Muscle of back (tissue), 11 donors: ENCODE results near the gene GRIA1. TPM values are rescaled to one million over a fixed set of nuclear protein-coding genes. Genes with fewer than 3 reads are reported as not detected.

Experiments used
- DNase-seq, 3 donors: peaks; one replicate each; pipeline versions ENCODE4 v3.0.0 to v3.0.0-alpha.2; 2013
- polyA plus RNA-seq, 10 donors: library from polyadenylated mRNA; unstranded; fragments of 120-200 nt; gene quantifications; one replicate each; pipeline ENCODE4 v1.2.1, GENCODE V29; 2013; ENCODE audit not compliant: insufficient read length in 10 of 10

GRIA1 gene
- polyA plus RNA-seq, 10 donors: 0.65 to 1.9 (median 0.86) TPM

DNA sequence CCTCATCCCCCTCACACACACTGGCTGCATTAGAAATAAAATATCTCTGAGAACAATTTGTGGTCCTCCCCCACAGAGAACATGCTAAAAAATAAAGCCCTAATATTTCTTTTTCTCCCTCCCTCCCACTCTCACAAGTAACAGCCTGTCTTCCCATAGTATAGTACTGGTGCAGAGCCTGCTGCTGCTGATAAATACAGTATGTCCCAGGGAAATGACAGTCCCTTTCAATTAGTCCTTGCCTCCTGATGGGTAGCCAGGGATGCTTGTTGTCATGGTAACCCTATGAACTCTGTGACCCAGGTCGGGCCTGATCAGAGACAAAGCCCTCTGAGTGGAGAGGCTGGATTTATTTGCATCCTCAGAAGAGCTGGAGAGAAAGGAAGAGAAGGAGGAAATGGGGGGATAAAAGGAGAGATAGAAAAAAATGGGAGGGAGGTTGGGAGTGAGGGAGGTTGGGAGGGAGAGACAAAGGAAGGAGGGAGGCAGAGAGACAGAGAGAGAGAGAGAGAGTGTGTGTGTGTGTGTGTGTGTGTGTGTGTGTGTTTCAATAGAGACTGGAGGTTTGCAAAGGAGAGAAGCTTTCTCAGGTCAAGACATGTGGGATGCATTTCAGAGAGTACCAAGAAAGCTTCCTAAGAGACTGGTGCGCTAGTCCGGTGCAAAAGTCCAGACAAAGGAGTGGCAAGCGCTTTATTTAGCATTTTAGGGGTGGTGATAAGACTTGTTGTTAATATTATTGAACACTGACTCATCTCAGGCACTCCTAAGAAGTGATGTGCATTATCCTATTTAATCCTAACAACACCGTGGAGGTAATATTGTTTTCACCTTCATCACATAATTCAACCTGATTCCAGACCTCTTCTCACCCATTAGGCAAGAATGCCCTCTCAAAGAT, 287.5 kb downstream of the GRIA1 start:
- no peak for DNase-seq

DNA sequence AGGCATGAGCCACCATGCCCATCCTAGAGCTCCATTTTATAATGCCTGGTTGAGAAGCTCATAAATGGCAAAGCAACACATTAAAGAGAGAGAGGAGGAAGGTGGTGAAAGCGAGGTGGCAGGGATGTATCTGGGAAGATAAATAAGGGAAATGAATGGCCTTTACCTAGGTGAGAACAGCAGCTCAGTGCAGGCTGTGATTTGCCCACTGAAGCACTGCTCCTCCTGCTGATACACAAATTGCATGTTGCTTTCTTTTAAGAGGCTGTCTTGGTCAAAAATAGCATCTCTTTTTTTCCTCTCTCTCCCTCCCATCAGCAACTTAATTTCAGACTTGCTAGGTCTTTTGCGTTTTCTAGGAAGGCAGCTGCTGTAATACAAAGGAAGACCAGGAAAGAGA, 289.4 kb downstream of the GRIA1 start:
- no peak for DNase-seq

DNA sequence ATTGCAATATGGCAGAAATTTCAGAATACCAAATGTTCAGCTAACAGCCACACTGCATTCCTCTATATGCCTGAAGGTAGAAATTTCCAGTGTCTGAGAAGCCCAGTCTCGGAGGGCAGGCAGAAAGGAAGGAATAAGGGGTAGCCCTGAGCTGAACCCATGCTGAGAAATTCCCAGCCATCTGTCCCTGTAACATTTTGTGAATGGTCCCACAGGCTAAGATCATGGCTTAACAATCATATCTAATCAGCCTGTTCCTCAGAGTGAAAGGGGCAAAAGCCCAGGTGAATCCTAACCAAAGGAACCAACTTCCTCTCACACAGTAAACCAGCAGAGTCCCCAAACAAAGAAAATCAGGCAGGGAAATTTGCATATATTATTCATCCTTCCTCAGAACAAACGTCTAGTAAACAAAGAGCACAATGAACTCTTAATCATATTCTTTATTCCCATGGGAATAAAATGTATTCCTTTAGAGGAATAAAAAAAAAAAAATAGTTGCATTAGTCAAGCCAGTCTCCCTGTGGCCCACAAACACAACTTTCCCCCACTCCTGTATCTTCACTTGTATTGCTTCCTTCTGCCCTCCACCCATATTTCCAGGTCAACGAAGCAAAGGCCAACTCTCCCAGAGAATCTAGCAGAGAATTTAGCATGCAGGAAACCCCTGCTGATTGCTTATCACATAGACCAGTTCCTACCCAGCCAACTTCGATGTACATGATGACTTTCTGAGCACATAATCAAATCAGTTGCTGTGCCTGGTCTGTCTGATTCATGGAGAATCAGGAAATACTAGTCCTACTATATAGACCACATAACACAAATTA, 290.6 kb downstream of the GRIA1 start:
- no peak for DNase-seq

DNA sequence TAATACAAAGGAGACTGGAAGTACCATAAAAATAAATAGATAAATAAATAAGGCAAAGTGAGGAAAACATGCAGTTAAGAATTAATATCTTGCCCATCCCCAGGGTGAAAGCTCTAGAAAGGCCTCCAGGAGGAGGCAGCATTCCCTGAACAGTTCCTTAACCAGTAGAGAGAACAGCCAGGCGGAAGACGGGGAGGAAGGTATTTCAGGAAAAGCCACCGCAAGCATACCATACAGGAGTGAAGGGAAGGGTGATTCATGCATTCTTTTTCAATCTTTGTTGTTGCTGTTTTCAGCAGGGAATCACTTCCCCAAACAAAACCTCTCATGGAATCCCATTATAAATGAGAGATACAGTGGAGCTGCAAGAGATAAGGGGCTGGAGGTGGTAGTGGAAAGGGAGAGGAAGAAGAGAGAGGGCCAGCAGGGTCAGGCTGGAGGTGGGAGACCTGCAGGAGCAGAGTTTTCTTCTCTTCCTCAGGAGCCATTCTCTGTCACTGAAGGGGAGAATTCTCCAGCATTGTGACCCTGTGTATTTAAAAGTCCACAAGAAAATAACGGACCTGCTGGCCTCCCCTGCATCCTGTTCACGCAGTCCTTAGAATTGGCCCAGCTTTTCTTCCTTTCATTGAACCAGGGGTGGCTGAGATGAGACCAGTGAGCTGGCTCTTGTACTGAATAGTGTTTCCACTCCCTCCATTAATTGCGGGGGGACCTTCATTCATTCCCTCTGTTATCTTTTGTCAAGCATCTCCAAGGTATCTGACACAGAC, 292.3 kb downstream of the GRIA1 start:
- DNase-seq: peak in 1 of 3 donors; percentile 27

DNA sequence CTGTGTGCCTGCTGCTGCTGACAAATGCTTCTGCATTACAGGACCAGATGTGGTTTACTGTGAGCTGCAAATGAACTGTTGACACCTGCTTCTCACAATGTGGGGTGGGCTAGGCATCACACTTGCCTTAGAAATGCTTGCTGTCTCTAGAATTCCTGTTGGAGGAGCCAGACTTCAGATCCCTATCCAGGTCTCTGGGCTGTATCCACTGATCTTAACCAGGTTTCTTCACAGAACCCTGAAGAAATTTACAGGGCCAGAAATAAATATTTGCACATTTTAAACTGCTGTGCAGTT, 292.8 kb downstream of the GRIA1 start:
- DNase-seq: no peak

DNA sequence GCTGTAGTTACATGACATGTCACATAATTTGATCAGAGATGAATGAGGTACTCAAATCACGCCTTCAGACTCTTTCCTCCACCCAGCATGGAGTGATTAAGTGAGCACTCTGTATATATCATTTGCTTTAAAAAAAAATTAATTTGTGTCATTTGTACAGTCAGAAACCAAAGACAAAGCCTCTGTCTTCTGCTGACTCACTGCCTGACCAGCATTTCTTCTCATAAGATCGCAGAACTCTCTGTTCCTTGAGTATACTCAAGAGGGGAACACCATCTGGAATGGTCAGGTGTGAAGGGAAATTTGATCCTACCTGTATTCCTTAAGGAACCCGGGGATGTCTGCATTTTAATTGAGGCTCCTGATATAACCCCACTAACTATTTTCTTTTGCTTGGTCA, 293.8 kb downstream of the GRIA1 start:
- no peak for DNase-seq

DNA sequence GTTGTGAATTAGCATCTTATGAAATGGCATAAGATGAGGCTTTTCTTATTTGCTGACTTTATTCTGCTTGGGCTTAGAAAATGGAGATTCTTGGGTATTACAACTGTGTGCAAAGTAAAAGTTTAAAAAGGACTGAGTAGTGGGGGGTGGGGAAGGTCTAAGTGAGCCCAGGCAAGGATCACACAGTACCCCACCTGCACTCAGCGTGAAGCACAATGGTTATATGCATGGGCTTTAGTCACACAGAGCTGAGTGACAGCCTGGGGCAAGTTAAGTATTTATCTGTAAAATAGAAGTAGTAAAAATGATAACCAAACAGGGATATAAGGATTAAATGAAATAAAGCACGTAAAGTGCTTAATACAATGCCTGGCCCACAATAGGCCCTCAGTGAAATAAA, 300.9 kb downstream of the GRIA1 start:
- no peak for DNase-seq

DNA sequence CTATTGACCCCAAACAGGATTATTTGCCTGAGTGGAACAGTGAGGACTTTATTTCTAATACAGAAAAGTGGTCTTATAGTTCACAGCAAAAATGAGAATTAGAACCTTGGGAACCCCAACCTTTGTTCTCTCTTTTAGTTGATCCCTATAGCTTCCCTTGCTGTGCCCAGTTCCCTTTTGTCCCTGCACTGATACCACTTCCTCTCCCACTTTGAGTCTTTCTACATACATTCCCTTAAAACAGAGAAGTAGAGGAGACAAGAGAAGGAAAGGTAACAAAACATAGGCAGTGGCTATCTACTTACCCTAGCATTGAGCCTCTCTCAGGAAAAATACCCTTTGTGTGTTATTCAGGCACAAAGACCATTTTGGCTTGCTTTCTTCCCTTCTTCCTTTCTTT, 301.8 kb downstream of the GRIA1 start:
- no peak for DNase-seq

DNA sequence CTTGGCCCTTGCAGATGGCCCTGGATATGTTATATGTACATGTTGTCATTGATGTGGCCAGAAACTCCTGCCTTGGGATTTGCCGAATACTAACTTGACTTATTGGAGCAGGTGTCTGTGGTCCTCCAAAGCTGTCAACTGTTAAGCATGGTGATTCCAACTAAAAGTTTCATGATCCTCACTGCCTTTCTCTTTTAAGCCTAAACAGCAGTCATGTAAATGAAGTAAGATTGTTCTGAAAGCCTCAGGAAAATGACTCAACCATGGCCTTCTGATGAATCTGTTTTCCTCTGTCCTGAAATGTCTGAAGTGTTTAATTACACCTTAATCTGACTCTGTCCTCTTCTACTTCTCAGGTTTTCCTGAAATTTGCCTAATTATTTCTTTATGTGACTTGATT, 303.2 kb downstream of the GRIA1 start:
- DNase-seq: no peak

DNA sequence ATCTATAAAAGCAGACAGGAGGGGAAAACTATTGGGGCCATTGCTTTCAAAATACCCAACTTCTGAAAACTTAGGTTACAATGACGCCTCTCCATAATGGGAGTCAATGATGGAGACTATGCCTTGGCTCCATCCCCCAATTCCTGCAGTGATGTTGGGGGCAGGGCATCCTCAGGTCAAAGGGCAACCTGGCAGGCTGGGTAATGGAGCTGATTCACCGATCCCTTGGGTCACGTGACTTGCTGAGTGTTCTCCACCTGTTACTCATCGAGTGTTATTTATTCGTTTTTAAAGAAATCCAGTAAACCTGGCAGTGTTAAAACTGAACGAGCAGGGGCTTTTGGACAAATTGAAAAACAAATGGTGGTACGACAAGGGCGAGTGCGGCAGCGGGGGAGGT, 303.9 kb downstream of the GRIA1 start:
- DNase-seq: no peak

DNA sequence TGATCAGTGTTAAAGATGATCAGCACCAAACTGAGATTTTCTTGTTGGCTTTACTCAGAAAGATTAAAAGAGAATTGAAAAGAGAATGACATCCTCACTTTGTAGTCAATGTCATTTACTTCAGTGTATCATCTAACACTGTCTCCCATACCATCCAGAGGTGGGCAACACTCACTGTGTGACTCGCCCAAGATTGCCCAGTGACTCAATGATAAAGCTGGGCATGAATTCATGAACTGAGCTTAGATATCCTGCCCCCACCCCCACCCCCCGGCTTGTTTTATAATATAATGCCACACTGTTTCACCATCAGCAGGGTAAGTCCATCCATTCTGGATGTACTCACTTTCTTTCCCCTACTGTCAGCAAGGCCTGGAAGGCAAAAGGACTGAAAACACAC, 306.1 kb downstream of the GRIA1 start:
- no peak for DNase-seq

DNA sequence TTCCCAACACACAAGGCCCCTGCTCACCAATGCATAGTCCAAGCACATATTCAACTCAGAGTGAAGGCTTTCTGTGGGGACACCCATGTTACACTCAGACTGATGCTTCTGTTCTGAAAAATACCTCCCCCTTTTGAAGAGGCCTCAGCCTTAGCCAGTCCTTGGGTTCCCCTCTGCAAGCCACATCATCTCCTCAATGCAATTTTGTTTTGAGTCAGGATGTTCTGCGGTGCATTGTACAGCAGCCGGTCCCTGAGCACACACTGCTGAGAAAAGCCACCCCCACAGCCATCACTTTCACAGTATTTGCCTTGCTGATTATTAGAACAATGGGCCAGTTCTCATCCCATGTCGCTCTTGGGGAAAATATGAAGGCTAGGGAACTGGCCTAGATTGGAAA, 307.0 kb downstream of the GRIA1 start:
- DNase-seq: no peak

DNA sequence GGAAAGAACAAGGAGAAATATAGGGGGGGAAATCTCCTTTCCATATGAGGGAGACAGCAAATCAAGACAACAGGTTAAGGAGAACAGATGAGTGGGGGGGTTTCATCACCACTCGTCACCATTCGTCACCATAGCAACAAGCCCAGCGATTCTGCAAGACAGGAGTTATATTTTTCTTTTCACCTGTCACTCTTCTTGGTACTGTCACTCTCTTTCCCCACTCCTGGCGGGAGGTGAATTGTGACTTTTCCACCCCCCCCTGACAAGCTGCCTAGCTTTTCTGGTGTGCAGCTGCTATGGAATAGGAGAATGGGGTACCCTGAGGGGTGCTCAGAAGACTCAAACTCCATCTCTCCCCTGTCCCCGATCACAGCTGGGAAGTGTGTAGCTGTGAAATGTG, 308.4 kb downstream of the GRIA1 start:
- DNase-seq: no peak

DNA sequence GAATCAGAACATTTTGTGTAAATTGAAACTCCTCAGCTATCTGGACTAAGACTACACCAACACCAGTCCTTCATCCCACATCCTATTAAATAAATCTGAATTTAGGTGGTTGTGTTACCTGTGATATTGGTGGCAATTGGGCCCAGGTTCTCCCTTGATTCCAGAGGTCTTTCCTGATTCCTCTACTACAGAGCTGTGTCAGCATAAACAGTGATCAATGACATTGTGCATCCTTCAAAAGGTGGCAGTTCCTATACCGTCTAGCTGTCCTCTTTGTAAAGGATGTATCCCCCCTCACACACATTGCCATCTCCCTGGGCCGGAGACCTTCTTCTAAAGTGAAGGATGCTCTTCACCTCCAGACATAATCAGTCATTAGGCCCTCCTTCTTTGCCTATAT, 309.0 kb downstream of the GRIA1 start:
- DNase-seq: no peak

DNA sequence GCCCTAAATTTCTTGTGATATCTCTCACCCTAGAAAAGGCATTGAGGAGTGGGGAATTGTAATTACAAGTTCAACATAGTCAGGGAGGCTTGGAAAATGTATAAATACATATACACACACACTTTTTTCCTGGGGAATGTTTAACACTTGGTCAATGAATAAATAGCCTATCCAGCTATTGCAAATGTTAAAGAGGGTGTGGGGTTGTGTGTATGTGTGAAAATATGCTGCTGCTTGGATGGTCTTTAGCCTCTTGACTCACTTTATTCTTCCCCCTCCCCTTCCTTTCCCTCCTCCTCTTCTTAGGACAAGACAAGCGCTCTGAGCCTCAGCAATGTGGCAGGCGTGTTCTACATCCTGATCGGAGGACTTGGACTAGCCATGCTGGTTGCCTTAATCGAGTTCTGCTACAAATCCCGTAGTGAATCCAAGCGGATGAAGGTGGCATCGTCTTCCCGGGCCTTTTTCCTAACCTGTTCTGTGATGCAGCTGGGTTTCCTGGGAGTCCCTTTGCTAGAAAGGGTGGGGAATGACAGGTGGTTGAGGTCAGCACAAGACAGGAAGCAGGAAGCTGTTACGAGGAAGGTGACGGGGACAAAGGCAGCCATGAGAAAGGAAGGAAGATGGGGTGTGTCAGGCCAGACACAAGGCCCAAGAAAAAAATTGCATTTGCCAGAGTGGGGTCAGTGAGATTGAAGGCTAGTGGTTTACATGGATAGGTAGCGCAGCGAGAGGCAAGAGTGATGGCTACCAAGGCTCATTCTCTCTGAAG, 311.8 kb downstream of the GRIA1 start:
- no peak for DNase-seq

DNA sequence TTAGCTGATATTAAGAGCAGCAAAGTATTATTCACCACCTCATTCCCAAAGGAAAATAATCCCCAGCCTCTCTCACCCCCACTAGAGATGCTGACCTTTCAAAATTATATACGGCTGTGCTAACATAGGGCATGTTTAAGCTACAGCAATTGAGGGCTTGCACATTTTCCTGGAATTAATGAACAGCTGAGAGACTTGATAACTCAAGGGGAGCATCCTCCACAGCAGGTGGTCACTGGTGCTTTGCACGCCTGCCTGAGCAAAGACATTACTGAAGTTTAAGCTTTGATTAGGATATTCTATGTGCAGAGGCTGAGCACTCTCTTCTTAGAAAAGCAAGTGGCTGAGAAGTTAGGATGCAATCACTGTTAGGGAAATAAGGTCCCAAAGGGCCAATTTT, 317.3 kb downstream of the GRIA1 start:
- DNase-seq: no peak

DNA sequence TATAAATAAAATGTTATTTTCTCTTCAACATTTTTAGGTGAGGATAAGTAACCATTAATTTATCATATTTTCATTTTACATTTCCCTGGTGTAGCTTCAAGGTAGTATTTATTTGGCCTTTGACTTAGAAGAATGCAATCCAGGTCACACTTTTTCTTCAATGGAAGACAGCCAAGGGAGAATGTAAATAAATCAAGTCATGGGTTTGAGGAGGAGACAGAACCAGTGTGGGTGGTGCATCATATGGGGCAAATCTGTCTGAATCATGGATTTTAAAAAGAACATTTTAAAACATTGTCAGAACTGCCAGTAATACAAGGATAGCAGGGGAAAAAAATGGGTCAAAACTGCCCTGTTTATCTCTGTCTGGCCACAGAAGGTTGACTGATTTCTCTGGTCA, 318.7 kb downstream of the GRIA1 start:
- no peak for DNase-seq

DNA sequence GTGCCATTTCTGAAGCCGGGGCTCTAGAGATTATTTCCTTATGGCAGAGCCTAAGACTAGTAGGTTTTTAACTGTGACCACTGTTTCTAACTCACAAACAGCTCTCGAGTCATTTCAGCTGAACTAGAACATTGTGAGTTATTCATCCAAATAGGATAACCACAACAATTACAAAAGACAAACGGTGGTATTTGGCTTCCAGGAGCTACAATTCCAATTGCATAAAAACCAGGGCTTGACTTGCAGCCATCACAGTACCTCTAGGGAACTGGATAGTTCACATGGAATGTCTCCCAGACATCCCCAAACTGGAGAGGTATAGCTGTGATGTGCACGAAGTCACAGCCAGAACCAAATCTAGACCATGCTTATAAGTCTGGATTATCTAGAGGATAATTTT, 323.4 kb downstream of the GRIA1 start:
- DNase-seq: peak in 1 of 3 donors; percentile 26

DNA sequence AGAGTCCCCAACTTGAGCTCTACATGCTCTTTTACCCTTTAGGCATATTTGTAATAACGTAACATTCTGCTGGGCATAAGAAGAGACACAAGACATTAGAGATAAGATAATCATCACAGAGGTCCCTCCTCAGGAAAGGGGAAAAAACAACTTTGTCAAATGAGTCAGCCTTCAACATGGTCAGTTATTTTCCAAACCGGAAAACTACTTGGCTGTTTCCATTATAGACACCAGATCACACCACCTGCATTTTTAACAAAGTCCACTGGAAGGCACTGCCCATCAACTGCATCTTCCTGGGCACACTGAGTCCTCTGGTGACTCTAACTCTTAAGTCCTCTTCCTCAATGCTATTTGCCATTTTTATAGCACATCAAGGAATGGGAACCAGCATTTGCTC, 326.4 kb downstream of the GRIA1 start:
- no peak for DNase-seq

DNA sequence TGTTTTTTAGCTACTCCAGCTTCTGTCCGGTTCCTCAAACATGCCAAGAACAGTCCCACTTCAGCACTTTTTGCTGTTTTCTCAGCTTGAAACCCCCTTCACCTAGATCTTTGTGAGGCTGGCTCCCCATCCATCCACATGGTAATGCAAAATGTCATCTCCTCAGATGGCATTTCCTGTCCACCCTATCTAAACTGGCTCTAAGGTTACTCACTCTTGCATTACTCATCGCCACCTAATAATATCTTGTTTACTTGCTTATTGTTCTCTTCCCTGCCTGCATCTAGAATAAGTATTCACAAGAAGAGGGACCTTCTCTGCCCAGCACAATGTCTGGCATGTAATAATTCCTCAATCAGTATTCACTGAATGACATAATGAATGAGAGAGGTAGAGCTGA, 328.2 kb downstream of the GRIA1 start:
- no peak for DNase-seq

DNA sequence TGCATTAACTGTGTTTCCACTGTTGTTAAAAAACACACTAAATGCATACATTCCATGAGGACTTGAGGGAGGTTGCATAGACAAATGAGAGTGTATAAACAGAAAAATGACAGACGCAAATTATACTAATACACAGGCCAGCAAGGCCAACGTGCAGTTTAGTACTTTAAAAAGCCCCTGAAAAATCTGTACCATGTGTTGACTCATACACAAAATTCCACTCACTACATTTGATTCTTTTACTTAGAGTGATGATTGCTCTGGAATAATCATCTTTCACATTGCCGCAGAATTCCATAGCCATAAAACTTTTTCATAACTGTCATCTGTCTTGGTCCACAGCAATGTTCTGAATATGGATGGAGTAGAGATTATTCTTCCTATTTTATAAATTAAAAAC, 332.6 kb downstream of the GRIA1 start:
- DNase-seq: peak in 1 of 3 donors; percentile 16

DNA sequence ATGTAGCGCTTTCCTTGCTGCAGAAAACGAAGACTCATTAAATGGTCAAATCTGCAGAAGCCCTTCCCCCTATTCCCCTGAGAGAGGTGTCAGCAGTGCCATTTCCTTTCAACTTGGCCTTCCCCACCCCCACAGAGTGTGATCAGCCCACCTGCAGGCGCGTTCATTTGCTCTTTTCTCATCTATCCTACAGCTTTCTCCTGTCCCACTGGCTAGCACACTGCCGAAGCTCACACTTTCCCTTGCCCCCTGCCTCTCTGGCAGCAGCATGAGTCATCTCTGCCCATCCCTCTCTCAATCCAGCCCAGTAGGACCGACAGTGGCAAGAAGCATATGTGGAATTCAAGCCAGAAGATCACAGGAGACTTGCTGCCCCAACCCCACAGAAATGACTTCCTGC, 334.4 kb downstream of the GRIA1 start:
- no peak for DNase-seq
